HG02642 (cell line): ENCODE data around the gene POLDIP3.
A peak's percentile ranks its signal among the peaks of the same experiment; 100 is the strongest.

ENCODE experiments used
- ATAC-seq: cut with Tn5 transposase; IDR thresholded peaks from one replicate; pipeline ENCODE4 v1.9.1; 2021; ENCODE audit warnings: mild to moderate bottlenecking; ENCODE audit not compliant: unreplicated experiment, poor library complexity

The POLDIP3 gene

GRCh38 chr22:42614312-42615091, at the start of gene POLDIP3:
Gene POLDIP3 (minus strand): TSS chr22:42614883. CDS start chr22:42614857, 26 bp downstream.
- ATAC-seq = peak; percentile 78

GRCh38 chr22:42661985-42662831, 47.5 kb upstream of the POLDIP3 start:
- ATAC-seq = no peak

- no peak for ATAC-seq
Measured at GRCh38 chr22:42656578-42656977, 41.9 kb upstream of the POLDIP3 start.

- no peak for ATAC-seq
Measured at GRCh38 chr22:42655693-42656092, 41.0 kb upstream of the POLDIP3 start.

GRCh38 chr22:42654436-42655073, 39.9 kb upstream of the POLDIP3 start:
- no peak for ATAC-seq

- ATAC-seq = no peak
Measured at GRCh38 chr22:42653999-42654398, 39.3 kb upstream of the POLDIP3 start.

- ATAC-seq = no peak
Measured at GRCh38 chr22:42651134-42651533, 36.5 kb upstream of the POLDIP3 start.

- ATAC-seq = peak; percentile 71
Measured at GRCh38 chr22:42649246-42650099, 34.8 kb upstream of the POLDIP3 start, which contains the start of gene CYB5R3. Gene CYB5R3 (minus strand): TSS chr22:42649392. CDS start chr22:42649315, 77 bp downstream.

GRCh38 chr22:42648368-42649245, 33.9 kb upstream of the POLDIP3 start:
- ATAC-seq = peak; percentile 59

- no peak for ATAC-seq
Measured at GRCh38 chr22:42648017-42648367, 33.3 kb upstream of the POLDIP3 start.

- ATAC-seq = no peak
Measured at GRCh38 chr22:42646569-42647525, 32.2 kb upstream of the POLDIP3 start.

GRCh38 chr22:42645938-42646568, 31.4 kb upstream of the POLDIP3 start:
- ATAC-seq = no peak

- no peak for ATAC-seq
Measured at GRCh38 chr22:42645341-42645937, 30.8 kb upstream of the POLDIP3 start.

GRCh38 chr22:42644422-42645340, 30.0 kb upstream of the POLDIP3 start:
- ATAC-seq = no peak

GRCh38 chr22:42643634-42644421, 29.1 kb upstream of the POLDIP3 start:
- ATAC-seq = no peak
